Hepatocyte (in vitro differentiated cells): ENCODE data around the gene EXOSC7.

Source experiments
- CTCF ChIP-seq: fragments of 200-600 bp; sonication (generic); IDR thresholded peaks from 2 replicates; pipeline ENCODE4 v1.5.1; 2016; ENCODE audit warnings: antibody characterized with exemption, mild to moderate bottlenecking; ENCODE audit not compliant: poor library complexity
- EZH2 ChIP-seq: fragments of 200-600 bp; sonication (generic); IDR thresholded peaks from 2 replicates; pipeline ENCODE4 v1.6.1; 2016; ENCODE audit warnings: antibody characterized with exemption, mild to moderate bottlenecking, borderline replicate concordance
- EZH2phosphoT487 ChIP-seq: fragments of 200-600 bp; sonication (generic); IDR thresholded peaks from one replicate; pipeline ENCODE4 v1.6.1; 2018; ENCODE audit warnings: antibody characterized with exemption, mild to moderate bottlenecking, low read depth, moderate library complexity; ENCODE audit not compliant: unreplicated experiment, severe bottlenecking

DNA sequence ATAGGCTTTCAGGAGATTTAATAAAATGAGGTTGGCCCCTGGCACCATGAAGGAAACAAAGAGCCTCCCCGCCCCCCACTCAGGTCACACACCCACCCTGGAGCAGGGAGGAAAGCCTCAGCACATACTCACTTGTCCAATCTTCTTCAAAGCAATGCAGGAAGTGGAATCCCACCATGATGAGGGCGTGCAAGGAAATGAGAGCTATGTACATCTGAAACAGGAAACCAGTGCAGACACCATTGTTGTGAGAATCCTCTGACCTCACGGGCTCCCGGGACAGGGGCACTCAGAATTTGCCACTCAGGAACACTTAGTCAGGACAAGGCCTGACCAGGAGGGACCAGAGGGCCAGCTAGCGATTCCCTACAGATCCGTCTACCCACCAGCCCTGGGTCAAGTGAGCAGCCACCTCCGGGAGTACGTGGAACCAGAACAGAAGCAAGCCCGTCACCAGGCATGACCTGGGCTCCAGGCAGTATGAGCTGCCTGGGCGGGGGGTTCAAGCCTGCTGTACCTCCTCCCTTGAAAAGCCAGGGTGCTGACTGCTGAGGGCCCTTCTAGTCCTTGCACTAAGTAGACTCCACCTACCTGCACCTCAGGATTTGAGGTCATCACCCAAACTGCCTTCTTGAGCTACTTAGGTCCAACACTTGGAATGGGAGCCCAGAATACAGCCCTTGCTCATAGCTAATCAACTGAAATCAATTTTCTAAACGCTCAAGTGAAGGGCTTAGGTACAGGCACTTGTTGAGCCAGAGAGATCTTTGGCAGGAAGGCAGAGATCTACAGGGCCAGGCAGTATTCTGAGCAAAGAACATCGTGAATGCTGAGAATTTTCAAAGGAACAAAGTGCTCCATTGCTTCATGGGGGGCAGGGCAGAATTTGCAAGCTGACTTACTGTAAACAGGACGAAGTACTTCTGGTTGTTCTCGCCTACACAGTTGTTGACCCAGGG, 42.8 kb upstream of the EXOSC7 start:
- TF ChIP-seq CTCF (no peak), EZH2 (no peak), EZH2phosphoT487 (no peak)
